ENCODE data around the gene ANKRD61.

- TF ChIP-seq CTCF (IDR thresholded peaks at IDR 0.05) (no peak), POLR2A (IDR thresholded peaks at IDR 0.05) (no peak)
Observed at GRCh38 chr7:6011541-6011940, 19.6 kb upstream of the ANKRD61 start.
